Adrenal gland (tissue), 19 donors: ENCODE measurements around the gene TRIM8. TPM values are rescaled to one million over a fixed set of nuclear protein-coding genes. Genes with fewer than 3 reads are reported as not detected.
A peak's percentile ranks its signal among the peaks of the same experiment; 100 is the strongest.

ENCODE experiments used
- DNase-seq, 7 donors: peaks; one replicate each; pipeline ENCODE4 v3.0.0-alpha.2; 2019 to 2020
- H3K27ac ChIP-seq, 5 donors: fragments of 200-600 bp; sonication (generic) in 4 of 5; 1 replicate in 3 of 5; 2 replicates in 2 of 5; pipeline versions ENCODE4 v1.5.1 to v1.8.0; 2016 to 2020; ENCODE audit warnings: mild to moderate bottlenecking in 1 of 5
- H3K27me3 ChIP-seq: fragments of 200-600 bp; 2 replicates; pipeline ENCODE4 v1.8.0; 2021
- H3K36me3 ChIP-seq, 2 donors: fragments of 200-600 bp; replicated peaks in 1 of 2; 1 replicate in 1 of 2; 2 replicates in 1 of 2; pipeline versions ENCODE4 v1.5.1 to v1.8.0; 2018 to 2022
- H3K4me1 ChIP-seq, 2 donors: fragments of 200-600 bp; replicated peaks in 1 of 2; 1 replicate in 1 of 2; 2 replicates in 1 of 2; pipeline versions ENCODE4 v1.5.1 to v1.8.0; 2018 to 2021
- H3K4me3 ChIP-seq, 4 donors: fragments of 200-600 bp; sonication (generic) in 3 of 4; one replicate each; pipeline ENCODE4 v1.5.1; 2016 to 2018
- H3K9me3 ChIP-seq, 3 donors: fragments of 200-600 bp; sonication (generic) in 1 of 3; replicated peaks in 1 of 3; 1 replicate in 2 of 3; 2 replicates in 1 of 3; pipeline versions ENCODE4 v1.5.1 to v1.8.0; 2016 to 2021
- CTCF ChIP-seq, 6 experiments: fragments of 450-650 bp in 4 of 6; fragments of 200-600 bp in 2 of 6; sonication (generic) in 1 of 6; IDR thresholded peaks; 1 replicate in 5 of 6; 2 replicates in 1 of 6; pipeline versions ENCODE4 v1.5.1 to v1.8.0; 2016 to 2021; ENCODE audit warnings: antibody characterized with exemption in 6 of 6, mild to moderate bottlenecking in 2 of 6, moderate library complexity in 1 of 6
- POLR2A ChIP-seq, 2 donors: fragments of 450-650 bp; IDR thresholded peaks; one replicate each; pipeline ENCODE4 v1.6.1; 2017; ENCODE audit warnings: antibody characterized with exemption in 2 of 2, mild to moderate bottlenecking in 2 of 2, moderate library complexity in 1 of 2
- WGBS, 4 donors: extraction: QIAGEN DNeasy Blood & Tissue Kit in 2 of 4; methylation state at CpG; one replicate each; pipeline versions ENCODE4 v1.1.5 to v1.1.7; 2013 to 2017; 5-methylcytosine and 5-hydroxymethylcytosine counted together
- intact Hi-C, 2 donors: fragments of 100-400 bp; cut with DNase I; formaldehyde crosslinking; loops; one replicate each; pipeline versions ENCODE4 v1.14.1 to v1.15.0; 2022 to 2023
- long read RNA-seq, 10 donors: library from polyadenylated mRNA in 3 of 10; unstranded in 2 of 10; stranded (forward) in 1 of 10; transcript quantifications; one replicate each; pipeline ENCODE4 v2.0.0 and lab custom pipeline, GENCODE V29; 2021 to 2026
- polyA plus RNA-seq, 3 donors: library from polyadenylated mRNA; stranded (reverse); fragments of 200-250 nt in 2 of 3; fragments of 350-450 nt in 1 of 3; fragmentation: Illumina TruSeq in 1 of 3; extraction: RNeasy Lipid Tissue Mini Kit (QIAGEN cat#74804) in 1 of 3; gene quantifications; one replicate each; pipeline ENCODE4 v1.2.3, GENCODE V29; 2013 to 2014
- total RNA-seq, 9 donors: library from RNA; depleted of rRNA in 4 of 9; stranded (reverse); fragments of >200 nt in 4 of 9; fragments of 120-200 nt in 1 of 9; fragmentation: NEBNext Ultra II Directional in 1 of 9; extraction: Animal tissue kit (Norgen Biotek cat#: 25700) in 1 of 9; gene quantifications; one replicate each; pipeline versions ENCODE4 v1.1.0 to v1.2.4, GENCODE V29; 2013 to 2023
- donor health status: healthy with polysubstance abuse.
- donor health status: Bipolar disorder and iron deficiency.
- donor health status: DM: yes; HTN: yes; CAD: no.
- donor health status: DM: no; HTN: no; CAD: no.
- donor health status: DM: no; HTN: no; CAD: no.
- donor health status: DM: yes; HTN: yes; CAD: no.

Gene TRIM8
- total RNA-seq (100 to 1,000 TPM in 7 of 9 donors, 10 to 100 TPM in 2; 21.6 to 175 (median 133) TPM), polyA plus RNA-seq (10 to 100 TPM; 45.0 to 57.6 (median 53.0) TPM)
- long read RNA-seq, donor 1, partial matches to known transcripts = 0 of 2 reads
- long read RNA-seq, donor 1, other reads (novel, unspliced or antisense) = 0 of 2 reads
- long read RNA-seq, donor 2, full-length matches to known transcripts = 9 of 9 reads
- long read RNA-seq, donor 2, partial matches to known transcripts = 0 of 9 reads
- long read RNA-seq, donor 2, other reads (novel, unspliced or antisense) = 0 of 9 reads
- long read RNA-seq, donor 3, full-length matches to known transcripts = 4 of 4 reads
- long read RNA-seq, donor 3, partial matches to known transcripts = 0 of 4 reads
- long read RNA-seq, donor 3, other reads (novel, unspliced or antisense) = 0 of 4 reads
- long read RNA-seq, donor 4, full-length matches to known transcripts = 5 of 7 reads
- long read RNA-seq, donor 4, partial matches to known transcripts = 0 of 7 reads
- long read RNA-seq, donor 4, other reads (novel, unspliced or antisense) = 2 of 7 reads
- long read RNA-seq, donor 5, full-length matches to known transcripts = 222 of 275 reads
- long read RNA-seq, donor 5, partial matches to known transcripts = 40 of 275 reads
- long read RNA-seq, donor 5, other reads (novel, unspliced or antisense) = 13 of 275 reads
- long read RNA-seq, donor 6, full-length matches to known transcripts = 2 of 7 reads
- long read RNA-seq, donor 6, partial matches to known transcripts = 0 of 7 reads
- long read RNA-seq, donor 6, other reads (novel, unspliced or antisense) = 5 of 7 reads
- long read RNA-seq, donor 7, full-length matches to known transcripts = 4 of 4 reads
- long read RNA-seq, donor 7, partial matches to known transcripts = 0 of 4 reads
- long read RNA-seq, donor 7, other reads (novel, unspliced or antisense) = 0 of 4 reads
- long read RNA-seq, donor 8, full-length matches to known transcripts = 15 of 15 reads
- long read RNA-seq, donor 8, partial matches to known transcripts = 0 of 15 reads
- long read RNA-seq, donor 8, other reads (novel, unspliced or antisense) = 0 of 15 reads
- long read RNA-seq, donor 9, full-length matches to known transcripts = 1 of 1 reads
- long read RNA-seq, donor 9, partial matches to known transcripts = 0 of 1 reads
- long read RNA-seq, donor 9, other reads (novel, unspliced or antisense) = 0 of 1 reads
- long read RNA-seq, donor 10, full-length matches to known transcripts = 7 of 7 reads
- long read RNA-seq, donor 10, partial matches to known transcripts = 0 of 7 reads
- long read RNA-seq, donor 10, other reads (novel, unspliced or antisense) = 0 of 7 reads

- WGBS, 4 donors = 0 to 1% (median 0%) methylated on average over 45 to 80 of the region's 80 CpGs; no CpG with 5 or more reads in 1 of the 4 donors
- peak within 1 kb of the TSS; percentile 53 to 88 (median 84) for H3K4me3 ChIP-seq
- peaks cover 27 to 32% of the 10 kb centered on the region in 2 donors for H3K4me1 ChIP-seq
- H3K27ac ChIP-seq = peak within 1 kb of the TSS; percentile 92 to 99 (median 97)
- H3K27me3 ChIP-seq = no peaks in the 10 kb centered on the region
- DNase-seq = peak in 3 of 7 donors; percentile 57 to 60 (median 57)
- intact Hi-C loops = no loop called here
- no peaks in the 10 kb centered on the region for H3K9me3 ChIP-seq
- TF ChIP-seq CTCF (IDR thresholded peaks at IDR 0.05) (no peak), POLR2A (IDR thresholded peaks at IDR 0.05) (no peak)
- no peaks in the 10 kb centered on the region for H3K36me3 ChIP-seq
These were observed at the start of gene TRIM8 for GRCh38 chr10:102644066-102644645. Gene TRIM8 (plus strand): TSS chr10:102644479. CDS start chr10:102644618, 139 bp downstream.

- no peak for DNase-seq
- no peak overlapping the region for H3K4me3 ChIP-seq
- intact Hi-C loops = no loop called here
- no peaks in the 10 kb centered on the region for H3K27me3 ChIP-seq
- WGBS, 4 donors = 53 to 85% (median 69%) methylated on average over 2 of the region's 2 CpGs
- H3K27ac ChIP-seq = no peak overlapping the region
- TF ChIP-seq CTCF (IDR thresholded peaks at IDR 0.05) (no peak), POLR2A (IDR thresholded peaks at IDR 0.05) (no peak)
- H3K9me3 ChIP-seq = no peaks in the 10 kb centered on the region
- peaks cover 0 to 26% of the 10 kb centered on the region in 2 donors for H3K36me3 ChIP-seq
- H3K4me1 ChIP-seq = peaks cover 0 to 19% of the 10 kb centered on the region in 2 donors
These were observed 49.0 kb upstream of the TRIM8 start for GRCh38 chr10:102595293-102595692.

- Histone ChIP-seq H3K27ac (peak overlapping the region in 1 of 5 donors; percentile 27), H3K36me3 (peaks cover 0 to 26% of the 10 kb centered on the region in 2 donors), H3K9me3 (no peaks in the 10 kb centered on the region), H3K27me3 (no peaks in the 10 kb centered on the region), H3K4me1 (peaks cover 0 to 19% of the 10 kb centered on the region in 2 donors), H3K4me3 (no peak overlapping the region)
- TF ChIP-seq POLR2A (IDR thresholded peaks at IDR 0.05) = no peak
- TF ChIP-seq CTCF (IDR thresholded peaks at IDR 0.05) = no peak
- 70 to 92% (median 86%) methylated on average over 2 to 4 of the region's 4 CpGs for WGBS, 4 donors
- DNase-seq = no peak
- intact Hi-C loops = no loop called here
These were observed 48.4 kb upstream of the TRIM8 start for GRCh38 chr10:102595897-102596296.
